ENCODE measurements around the gene THRAP3. TPM values are rescaled to one million over a fixed set of nuclear protein-coding genes. Genes with fewer than 3 reads are reported as not detected.

Gene THRAP3
- total and polyA plus RNA-seq, 9 of the 15 experiments (the other 6 are each of a cell fraction or from before 2014, with no cell fraction given) = 66.2 to 135 (median 113) TPM

- TF ChIP-seq ZC3H11A (IDR thresholded peaks at IDR 0.05; ENCODE audit: low read depth, low read length) (no peak), TCF3 (CRISPR knock-in tag; IDR thresholded peaks at IDR 0.05) (no peak; the same call in 1 of the 2 replicates), HDAC6 (IDR thresholded peaks at IDR 0.05; ENCODE audit: low read depth, low read length) (no peak), L3MBTL2 (IDR thresholded peaks at IDR 0.05) (peak; percentile 3; the same call in 1 of the 2 replicates), FOXP1 (CRISPR knock-in tag; IDR thresholded peaks at IDR 0.05) (no peak), MEIS2 (IDR thresholded peaks at IDR 0.05; ENCODE audit: partially characterized antibody) (no peak), MCM3 (IDR thresholded peaks at IDR 0.05) (no peak), NONO (IDR thresholded peaks at IDR 0.05; ENCODE audit: low read depth in 2 of 2, low read length in 1 of 2) (0 out of 4 replicates have a peak, but pooled peaks of 1 of the 2 experiments have one; percentile 18), PHF8 (IDR thresholded peaks at IDR 0.05; ENCODE audit: borderline replicate concordance, low read length) (peak; percentile 68; the same call in 1 of the 2 replicates), PHF20 (IDR thresholded peaks at IDR 0.05; ENCODE audit: partially characterized antibody) (no peak), BDP1 (IDR thresholded peaks at IDR 0.05; ENCODE audit: insufficient read depth, insufficient read length) (no peak), ZNF785 (CRISPR knock-in tag; IDR thresholded peaks at IDR 0.05) (no peak), SMAD1 (IDR thresholded peaks at IDR 0.05; ENCODE audit: low read depth, low read length, partially characterized antibody) (no peak), CBFA2T2 (conservative IDR thresholded peaks at IDR 0.05) (no peak), ZNF766 (CRISPR knock-in tag; conservative IDR thresholded peaks at IDR 0.05) (no peak), TRIM25 (IDR thresholded peaks at IDR 0.05; ENCODE audit: borderline replicate concordance) (no peak; the same call in 1 of the 2 replicates), HDAC2 (IDR thresholded peaks at IDR 0.05) (peak; percentile 63; the same call in 1 of the 2 replicates), POLR3A (IDR thresholded peaks at IDR 0.05; ENCODE audit: borderline replicate concordance, extremely low read depth, insufficient read depth, insufficient read length) (no peak), ZBTB33 (CRISPR knock-in tag; IDR thresholded peaks at IDR 0.05) (no peak), EGR1 (conservative IDR thresholded peaks at IDR 0.05) (no peak), XRCC5 (IDR thresholded peaks at IDR 0.05; ENCODE audit: low read depth, low read length) (no peak), ESRRB (CRISPR knock-in tag; IDR thresholded peaks at IDR 0.05; ENCODE audit: borderline replicate concordance) (no peak), PTBP1 (IDR thresholded peaks at IDR 0.05; ENCODE audit: low read depth, low read length) (no peak), TCF7 (IDR thresholded peaks at IDR 0.05; ENCODE audit: borderline replicate concordance) (no peak), NCOA4 (IDR thresholded peaks at IDR 0.05; ENCODE audit: partially characterized antibody) (no peak)
Observed at GRCh38 chr1:36223381-36223995, 755 bp upstream of the THRAP3 start (continued).

Data from K562 (cell line).